ENCODE data around the gene MMP24.
"Not testable (repeated sequence)": the region's sequence is repeated elsewhere in the genome, so short reads cannot be mapped to it uniquely, and the experiment has no call there.

MMP24 gene

DNA sequence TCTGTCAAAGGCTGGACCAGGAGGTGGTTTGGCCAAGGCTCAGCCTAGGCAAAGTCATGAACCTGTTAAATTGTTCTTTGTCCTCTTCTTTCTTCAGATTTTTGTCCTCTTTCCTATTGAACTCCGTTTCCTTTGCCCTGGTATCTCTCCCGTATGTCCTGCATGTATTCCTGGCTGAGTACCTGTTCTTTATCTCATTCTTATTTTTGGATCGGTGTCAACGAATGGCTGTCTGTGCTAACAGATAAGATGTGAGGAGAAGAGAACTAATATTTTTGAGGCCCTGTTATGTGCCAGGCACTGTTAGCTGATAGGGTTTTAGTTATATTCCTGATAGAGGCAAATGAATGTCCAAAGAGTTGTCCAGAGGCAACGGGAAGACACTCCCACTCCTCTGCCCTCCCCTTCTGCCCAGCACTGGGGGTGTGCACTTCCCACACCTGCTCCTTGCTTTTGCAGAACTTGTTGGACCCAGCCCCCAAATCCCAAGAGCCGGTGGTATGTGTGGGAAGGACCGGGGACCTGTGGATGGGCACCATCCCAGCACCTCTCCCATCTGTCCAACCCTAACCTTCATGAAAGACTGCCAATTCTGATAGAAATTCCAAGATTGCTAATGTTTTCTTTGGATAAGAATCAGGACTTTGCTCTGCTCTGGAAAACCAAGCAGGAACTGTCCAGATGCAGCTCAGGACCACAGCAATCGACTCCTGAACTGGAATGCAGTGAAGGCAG is 30.9 kb downstream of the MMP24 start:
- no peak overlapping the region for H3K27ac Mint-ChIP-seq
- no peak overlapping the region for H3K4me3 Mint-ChIP-seq
- ATAC-seq (ENCODE audit: low read depth) (no peak), DNase-seq (ENCODE audit: low spot score in 2 of 2) (no peak)
- peaks cover 2% of the 10 kb centered on the region for H3K4me1 Mint-ChIP-seq
- H3K9me3 Mint-ChIP-seq, result no peaks in the 10 kb centered on the region
- no peaks in the 10 kb centered on the region for H3K27me3 Mint-ChIP-seq
- H3K36me3 Mint-ChIP-seq, result peaks cover 9% of the 10 kb centered on the region

DNA sequence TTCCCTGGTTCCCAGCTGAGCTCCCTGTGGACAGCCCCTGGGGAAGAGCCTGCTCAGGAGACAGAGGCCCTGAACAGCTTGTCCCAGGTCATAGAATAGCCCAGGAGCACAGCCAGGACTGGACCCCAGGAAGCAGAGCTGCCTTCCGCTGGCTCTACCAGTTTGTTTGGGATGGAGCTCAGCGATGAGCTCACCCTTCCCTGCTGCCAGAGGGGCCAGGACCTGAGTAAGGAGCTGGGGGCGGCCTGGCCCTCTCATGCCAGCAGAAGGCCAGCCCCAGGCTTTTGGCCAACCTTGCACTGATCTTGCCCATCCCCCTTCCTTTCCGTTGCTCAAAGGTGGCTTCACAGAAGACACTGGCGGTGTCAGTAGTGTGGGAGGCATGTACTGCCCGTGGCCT is 33.9 kb downstream of the MMP24 start:
- Mint-ChIP-seq H3K27me3 (no peaks in the 10 kb centered on the region), H3K27ac (no peak overlapping the region), H3K4me3 (no peak overlapping the region), H3K4me1 (no peaks in the 10 kb centered on the region), H3K9me3 (no peaks in the 10 kb centered on the region), H3K36me3 (peaks cover 17% of the 10 kb centered on the region)
- no peak for DNase-seq (ENCODE audit: low spot score in 2 of 2)
- ATAC-seq (ENCODE audit: low read depth), result no peak

DNA sequence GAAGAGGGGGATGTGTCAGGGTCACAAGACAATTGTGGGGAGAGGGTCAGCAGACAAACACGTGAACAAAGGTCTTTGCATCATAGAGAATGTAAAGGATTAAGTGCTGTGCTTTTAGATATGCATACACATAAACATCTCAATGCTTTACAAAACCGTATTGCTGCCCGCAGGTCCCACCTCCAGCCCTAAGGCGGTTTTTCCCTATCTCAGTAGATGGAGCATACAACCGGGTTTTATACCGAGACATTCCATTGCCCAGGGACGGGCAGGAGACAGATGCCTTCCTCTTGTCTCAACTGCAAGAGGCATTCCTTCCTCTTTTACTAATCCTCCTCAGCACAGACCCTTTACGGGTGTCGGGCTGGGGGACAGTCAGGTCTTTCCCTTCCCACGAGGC is 35.8 kb downstream of the MMP24 start:
- not testable (repeated sequence) for H3K27me3 Mint-ChIP-seq; H3K4me3 Mint-ChIP-seq; H3K4me1 Mint-ChIP-seq; DNase-seq (ENCODE audit: low spot score in 2 of 2); H3K27ac Mint-ChIP-seq; ATAC-seq (ENCODE audit: low read depth); H3K9me3 Mint-ChIP-seq
- peaks cover 19% of the 10 kb centered on the region for H3K36me3 Mint-ChIP-seq

DNA sequence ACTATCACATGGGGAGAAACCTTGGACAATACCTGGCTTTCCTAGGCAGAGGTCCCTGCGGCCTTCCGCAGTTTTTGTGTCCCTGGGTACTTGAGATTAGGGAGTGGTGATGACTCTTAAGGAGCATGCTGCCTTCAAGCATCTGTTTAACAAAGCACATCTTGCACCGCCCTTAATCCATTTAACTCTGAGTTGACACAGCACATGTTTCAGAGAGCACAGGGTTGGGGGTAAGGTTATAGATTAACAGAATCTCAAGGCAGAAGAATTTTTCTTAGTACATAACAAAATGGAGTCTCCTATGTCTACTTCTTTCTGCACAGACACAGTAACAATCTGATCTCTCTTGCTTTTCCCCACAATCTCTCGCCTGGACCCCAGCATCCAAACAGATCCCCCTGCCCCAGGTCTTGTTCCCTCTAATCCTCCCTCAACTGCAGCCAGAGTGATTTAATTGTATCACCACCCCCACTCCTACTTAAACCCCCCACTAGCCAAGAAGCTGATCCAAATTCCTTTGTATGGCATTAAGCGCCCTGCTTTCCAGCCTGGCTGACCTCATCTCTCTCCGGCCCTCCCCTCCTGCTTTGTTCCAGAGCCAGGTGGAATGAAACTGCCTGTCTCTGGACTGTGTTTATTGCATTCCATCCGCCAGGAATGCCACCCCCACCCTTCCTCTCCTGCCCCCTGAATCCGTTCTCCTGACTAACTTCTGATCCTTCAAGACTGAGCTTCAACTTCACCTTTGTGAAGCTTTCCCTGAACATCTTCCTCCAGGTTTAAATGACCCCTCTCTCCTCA is 36.4 kb downstream of the MMP24 start:
- H3K27ac Mint-ChIP-seq, result peak overlapping the region; percentile 80
- not testable (repeated sequence) for H3K4me3 Mint-ChIP-seq; DNase-seq (ENCODE audit: low spot score in 2 of 2)

DNA sequence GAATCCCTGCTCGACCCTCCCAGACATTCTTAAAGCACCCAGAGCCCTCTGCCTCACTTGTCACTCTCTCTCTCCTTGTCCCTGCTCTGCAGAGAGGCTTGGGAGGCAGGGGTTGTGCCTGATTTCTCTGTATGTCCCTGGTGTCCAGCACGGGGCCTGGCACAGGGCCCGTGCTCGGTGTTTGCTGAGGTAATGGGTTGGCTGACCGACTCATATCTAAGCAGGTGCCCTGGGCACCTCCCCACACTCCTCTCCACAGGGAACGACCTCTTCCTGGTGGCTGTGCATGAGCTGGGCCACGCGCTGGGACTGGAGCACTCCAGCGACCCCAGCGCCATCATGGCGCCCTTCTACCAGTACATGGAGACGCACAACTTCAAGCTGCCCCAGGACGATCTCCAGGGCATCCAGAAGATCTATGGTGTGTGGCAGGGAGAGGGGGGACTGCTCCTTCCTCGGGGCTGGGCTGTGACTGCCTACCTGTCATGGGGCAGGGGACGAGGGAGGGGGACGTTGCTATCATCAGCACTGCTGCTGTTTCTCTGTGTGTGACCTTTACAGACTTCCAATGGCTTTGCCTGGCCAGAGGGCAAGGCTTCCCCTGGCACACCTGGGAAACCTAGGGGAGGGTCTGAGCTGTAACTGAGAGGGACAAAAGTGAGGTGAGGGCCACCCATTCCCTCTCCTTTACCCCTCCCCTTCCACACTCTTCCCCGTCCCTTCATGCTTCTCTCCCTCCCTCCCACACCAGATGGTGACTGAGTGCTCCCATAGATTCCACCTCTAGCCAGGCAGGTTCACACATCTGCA is 37.2 kb downstream of the MMP24 start:
- peak overlapping the region; percentile 80 for H3K27ac Mint-ChIP-seq
- H3K9me3 Mint-ChIP-seq, result no peaks in the 10 kb centered on the region
- no peak overlapping the region for H3K4me3 Mint-ChIP-seq
- ATAC-seq (ENCODE audit: low read depth) (no peak), DNase-seq (ENCODE audit: low spot score in 2 of 2) (no peak)
- H3K4me1 Mint-ChIP-seq, result no peaks in the 10 kb centered on the region
- H3K36me3 Mint-ChIP-seq, result peaks cover 23% of the 10 kb centered on the region
- no peaks in the 10 kb centered on the region for H3K27me3 Mint-ChIP-seq

More for the DNA sequence above, 36.4 kb downstream of the MMP24 start:
- H3K27me3 Mint-ChIP-seq; H3K4me1 Mint-ChIP-seq; H3K9me3 Mint-ChIP-seq; ATAC-seq (ENCODE audit: low read depth): not testable (repeated sequence)
- peaks cover 23% of the 10 kb centered on the region for H3K36me3 Mint-ChIP-seq

DNA sequence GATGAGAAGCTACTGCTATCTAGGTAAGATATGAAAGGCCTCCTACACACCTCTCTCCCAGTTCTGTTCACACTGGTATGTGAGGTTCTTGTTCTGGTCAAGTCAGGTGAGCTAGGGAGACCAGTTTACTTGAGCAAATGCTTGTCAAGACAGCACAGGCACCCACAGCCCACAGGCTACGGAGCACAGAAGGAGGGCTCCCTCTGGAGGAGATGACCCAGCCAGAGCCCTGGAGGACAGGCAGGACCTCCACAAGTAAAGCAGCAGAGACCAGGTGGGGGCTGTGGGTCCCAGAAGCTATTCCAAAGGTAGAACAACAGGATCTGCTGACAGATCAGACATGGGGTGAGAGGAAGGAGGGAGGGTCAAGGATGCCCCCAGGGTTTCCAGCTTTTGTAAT is 38.3 kb downstream of the MMP24 start:
- no peak for DNase-seq (ENCODE audit: low spot score in 2 of 2)
- H3K27ac Mint-ChIP-seq, result no peak overlapping the region

DNA sequence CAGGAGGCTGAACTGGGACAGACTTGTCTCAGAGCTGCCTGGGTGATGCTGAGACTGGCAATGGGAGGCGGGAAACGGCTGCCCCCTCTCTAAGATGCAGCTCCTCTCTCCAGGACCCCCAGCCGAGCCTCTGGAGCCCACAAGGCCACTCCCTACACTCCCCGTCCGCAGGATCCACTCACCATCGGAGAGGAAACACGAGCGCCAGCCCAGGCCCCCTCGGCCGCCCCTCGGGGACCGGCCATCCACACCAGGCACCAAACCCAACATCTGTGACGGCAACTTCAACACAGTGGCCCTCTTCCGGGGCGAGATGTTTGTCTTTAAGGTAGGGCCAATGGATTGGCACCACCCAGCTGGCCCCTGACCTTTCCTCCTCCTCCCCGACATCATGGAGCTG is 40.6 kb downstream of the MMP24 start:
- H3K27ac Mint-ChIP-seq, result no peak overlapping the region

More for the DNA sequence above, 38.3 kb downstream of the MMP24 start:
- Mint-ChIP-seq H3K9me3 (no peaks in the 10 kb centered on the region), H3K27me3 (no peaks in the 10 kb centered on the region), H3K4me3 (no peak overlapping the region), H3K4me1 (peaks cover 4% of the 10 kb centered on the region), H3K36me3 (peaks cover 26% of the 10 kb centered on the region)
- ATAC-seq (ENCODE audit: low read depth), result no peak

DNA sequence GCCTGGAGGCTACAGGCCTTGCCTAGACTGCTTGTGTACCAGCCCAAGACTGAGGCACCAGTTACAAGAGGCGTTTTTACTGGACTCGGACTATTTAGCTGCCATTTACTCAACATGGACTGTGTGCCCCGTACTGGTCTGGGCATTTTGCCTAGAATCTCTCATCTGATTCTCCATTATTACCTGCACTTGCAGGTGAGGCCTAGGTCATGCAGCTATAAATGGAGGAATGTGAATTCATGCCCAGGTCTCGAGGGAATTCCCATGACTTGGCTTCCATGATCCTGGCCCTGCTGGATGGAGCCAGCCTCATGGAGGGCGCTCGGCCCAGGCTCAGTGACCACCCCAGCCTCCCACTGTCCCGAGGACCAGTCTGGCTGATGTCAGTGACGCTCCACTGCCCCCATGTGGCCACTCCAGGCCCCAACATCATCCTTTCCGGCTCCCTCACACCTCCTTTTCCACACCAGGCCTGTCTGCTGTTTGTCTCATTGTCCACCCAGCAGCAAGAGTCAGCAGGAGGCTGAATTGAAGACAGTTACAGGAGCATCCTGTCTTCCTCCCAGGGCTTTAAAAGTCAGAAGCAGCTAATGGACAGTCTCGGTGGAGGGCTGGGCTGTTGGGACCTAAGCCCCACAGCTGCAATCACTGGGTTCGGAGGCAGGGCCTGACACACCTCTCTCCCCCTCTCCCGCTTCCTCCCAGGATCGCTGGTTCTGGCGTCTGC is 42.7 kb downstream of the MMP24 start:
- no peak overlapping the region for H3K27ac Mint-ChIP-seq
- peaks cover 27% of the 10 kb centered on the region for H3K36me3 Mint-ChIP-seq
- no peaks in the 10 kb centered on the region for H3K9me3 Mint-ChIP-seq
- H3K4me1 Mint-ChIP-seq, result peaks cover 4% of the 10 kb centered on the region
- H3K4me3 Mint-ChIP-seq, result no peak overlapping the region
- peak; percentile 38 to 44 for DNase-seq (ENCODE audit: low spot score in 2 of 2)
- H3K27me3 Mint-ChIP-seq, result no peaks in the 10 kb centered on the region
- ATAC-seq (ENCODE audit: low read depth), result peak; percentile 69

More for the DNA sequence above, 40.6 kb downstream of the MMP24 start:
- peaks cover 36% of the 10 kb centered on the region for H3K36me3 Mint-ChIP-seq
- no peaks in the 10 kb centered on the region for H3K9me3 Mint-ChIP-seq
- H3K4me1 Mint-ChIP-seq, result peaks cover 4% of the 10 kb centered on the region
- H3K4me3 Mint-ChIP-seq, result no peak overlapping the region
- no peaks in the 10 kb centered on the region for H3K27me3 Mint-ChIP-seq
- no peak for ATAC-seq (ENCODE audit: low read depth)
- no peak for DNase-seq (ENCODE audit: low spot score in 2 of 2)

DNA sequence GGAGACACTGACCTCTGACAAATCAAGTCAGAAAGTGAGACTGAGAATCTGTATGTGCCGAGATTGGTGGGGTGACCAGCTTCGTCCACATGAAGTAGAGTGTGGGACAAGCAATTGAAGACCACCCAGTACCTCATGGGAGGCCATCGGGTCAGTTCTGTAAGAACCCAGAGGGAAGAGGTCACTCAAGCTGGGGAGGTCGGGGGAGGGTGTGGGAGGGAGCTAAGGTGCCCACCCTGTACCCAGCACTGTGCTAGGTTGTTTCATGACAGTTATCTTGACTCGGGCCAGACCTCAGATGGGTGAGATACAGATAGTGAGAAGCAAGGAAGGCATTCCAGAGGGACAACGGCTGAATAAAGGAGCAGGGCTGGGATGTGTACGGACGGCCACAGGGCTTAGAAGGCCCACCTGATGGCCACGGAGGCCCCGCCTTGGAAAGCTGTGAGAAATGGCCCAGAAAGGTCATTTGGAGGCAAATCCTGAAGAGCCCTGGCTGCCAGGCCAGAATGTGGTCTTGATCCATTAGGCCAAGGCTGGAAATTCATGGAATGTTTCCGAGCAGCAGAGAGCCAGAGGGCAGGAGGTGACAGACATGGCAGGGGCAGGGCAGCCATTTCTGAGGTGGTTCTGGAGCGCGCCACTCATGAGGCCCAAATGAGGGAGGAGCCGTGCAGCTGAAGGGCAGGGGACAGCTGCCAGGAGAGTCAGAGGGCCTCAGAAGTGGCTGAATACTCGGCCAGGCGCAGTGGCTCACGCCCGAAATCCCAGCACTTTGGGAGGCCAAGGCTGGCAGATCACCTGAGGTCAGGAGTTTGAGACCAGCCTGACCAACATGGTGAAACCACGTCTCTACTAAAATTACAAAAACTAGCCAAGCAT is 43.8 kb downstream of the MMP24 start:
- Mint-ChIP-seq H3K36me3 (peaks cover 24% of the 10 kb centered on the region), H3K9me3 (no peaks in the 10 kb centered on the region), H3K27me3 (no peaks in the 10 kb centered on the region), H3K4me1 (peaks cover 4% of the 10 kb centered on the region), H3K27ac (no peak overlapping the region), H3K4me3 (no peak overlapping the region)
- DNase-seq (ENCODE audit: low spot score in 2 of 2) (no peak), ATAC-seq (ENCODE audit: low read depth) (no peak)

DNA sequence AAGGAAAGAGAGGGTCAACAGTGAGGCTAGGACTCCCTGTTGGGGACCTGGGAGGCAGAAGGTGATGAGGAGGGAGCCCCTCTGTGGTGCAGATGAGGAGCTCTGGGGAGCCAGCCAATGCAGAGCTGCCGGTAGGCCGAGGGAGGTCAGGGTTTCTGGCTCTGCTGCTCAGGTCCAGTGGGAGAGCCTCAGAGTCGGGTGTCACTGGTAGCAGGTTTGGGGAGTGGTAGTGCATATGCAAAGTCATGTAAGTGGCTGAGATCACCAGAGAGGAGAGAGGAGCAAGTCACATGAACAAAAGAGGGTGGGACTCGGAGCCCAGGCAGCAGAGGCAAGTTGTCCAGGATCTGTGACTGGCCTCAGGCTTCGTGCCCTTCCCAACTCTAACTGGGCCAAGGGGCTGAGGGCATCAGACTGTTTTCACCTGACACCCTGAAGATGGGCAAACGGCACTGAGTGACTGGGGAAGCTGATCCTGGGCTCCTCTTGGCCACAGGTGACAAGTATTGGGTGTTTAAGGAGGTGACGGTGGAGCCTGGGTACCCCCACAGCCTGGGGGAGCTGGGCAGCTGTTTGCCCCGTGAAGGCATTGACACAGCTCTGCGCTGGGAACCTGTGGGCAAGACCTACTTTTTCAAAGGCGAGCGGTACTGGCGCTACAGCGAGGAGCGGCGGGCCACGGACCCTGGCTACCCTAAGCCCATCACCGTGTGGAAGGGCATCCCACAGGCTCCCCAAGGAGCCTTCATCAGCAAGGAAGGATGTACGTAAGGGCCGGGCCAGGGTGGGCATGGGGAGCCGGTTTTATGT is 44.8 kb downstream of the MMP24 start:
- DNase-seq (ENCODE audit: low spot score in 2 of 2) (no peak), ATAC-seq (ENCODE audit: low read depth) (no peak)
- peaks cover 23% of the 10 kb centered on the region for H3K36me3 Mint-ChIP-seq
- H3K4me3 Mint-ChIP-seq, result no peak overlapping the region
- H3K4me1 Mint-ChIP-seq, result peaks cover 12% of the 10 kb centered on the region
- H3K27me3 Mint-ChIP-seq, result no peaks in the 10 kb centered on the region
- H3K9me3 Mint-ChIP-seq, result no peaks in the 10 kb centered on the region
- no peak overlapping the region for H3K27ac Mint-ChIP-seq

DNA sequence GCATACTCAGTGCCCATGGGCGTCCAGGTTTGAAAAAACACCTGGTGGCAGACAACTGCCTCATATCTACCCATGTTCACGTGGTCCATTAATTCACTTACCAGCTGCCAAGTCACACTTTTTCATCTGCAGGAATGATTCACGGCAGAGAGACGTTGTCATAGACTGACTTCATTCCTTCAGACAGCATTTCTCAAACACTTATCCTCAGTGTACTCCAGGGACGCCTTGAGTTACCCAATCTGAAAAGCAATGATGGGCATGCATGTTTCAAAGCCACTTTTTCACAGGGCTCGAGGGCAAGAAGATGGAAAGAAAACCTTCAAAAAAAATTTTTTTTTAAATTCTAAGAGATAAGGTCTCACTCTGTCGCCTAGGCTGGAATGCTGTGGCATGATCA is 45.4 kb downstream of the MMP24 start:
- H3K27me3 Mint-ChIP-seq, result no peaks in the 10 kb centered on the region
- DNase-seq (ENCODE audit: low spot score in 2 of 2), result no peak
- peaks cover 12% of the 10 kb centered on the region for H3K4me1 Mint-ChIP-seq
- no peak overlapping the region for H3K4me3 Mint-ChIP-seq
- peaks cover 17% of the 10 kb centered on the region for H3K36me3 Mint-ChIP-seq
- H3K9me3 Mint-ChIP-seq, result no peaks in the 10 kb centered on the region
- ATAC-seq (ENCODE audit: low read depth), result no peak
- no peak overlapping the region for H3K27ac Mint-ChIP-seq

DNA sequence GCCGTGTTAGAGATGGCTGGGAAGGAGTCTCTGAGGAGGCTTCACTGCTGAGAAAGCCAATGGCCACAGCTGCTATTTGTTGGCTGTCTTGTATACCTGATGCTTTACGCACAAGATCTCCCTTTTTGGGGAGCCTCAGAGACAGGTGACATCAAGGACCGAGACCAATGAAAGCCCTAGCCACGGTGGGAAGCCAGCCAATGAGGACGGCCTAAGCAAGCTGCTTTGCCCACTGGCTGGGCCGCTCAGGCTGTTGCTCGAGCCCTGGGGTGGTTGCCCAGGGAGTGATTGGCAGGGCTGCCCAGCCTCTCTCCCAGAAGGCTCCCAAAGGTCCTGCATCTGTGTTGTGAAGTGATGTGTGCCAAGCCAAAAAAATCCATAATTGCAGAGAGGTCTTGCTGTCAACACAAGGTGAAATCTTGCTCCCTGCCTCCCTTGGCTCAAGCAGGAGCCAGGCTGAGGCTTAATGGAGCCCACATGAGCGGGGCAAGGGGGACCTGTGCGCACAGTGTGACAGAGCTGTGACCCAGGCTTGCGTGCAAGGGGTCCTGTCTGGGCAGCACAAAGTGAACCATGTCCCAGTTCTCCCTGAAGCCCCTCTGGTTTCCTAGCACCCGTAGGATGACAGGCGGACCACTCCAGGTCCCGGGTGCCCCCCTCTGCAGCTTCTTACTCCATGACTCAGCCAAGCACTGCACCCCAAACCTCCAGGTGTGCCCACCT is 47.1 kb downstream of the MMP24 start:
- H3K27me3 Mint-ChIP-seq, result no peaks in the 10 kb centered on the region
- no peaks in the 10 kb centered on the region for H3K9me3 Mint-ChIP-seq
- no peak overlapping the region for H3K4me3 Mint-ChIP-seq
- H3K36me3 Mint-ChIP-seq, result peaks cover 16% of the 10 kb centered on the region
- peaks cover 14% of the 10 kb centered on the region for H3K4me1 Mint-ChIP-seq
- DNase-seq (ENCODE audit: low spot score in 2 of 2) (no peak), ATAC-seq (ENCODE audit: low read depth) (no peak)
- no peak overlapping the region for H3K27ac Mint-ChIP-seq

Data from memory B cell (primary cell).